NB4 (cell line): ENCODE results near the gene ZNF552.
A peak's percentile ranks its signal among the peaks of the same experiment; 100 is the strongest.

Experiments used
- MYC ChIP-seq: IDR thresholded peaks from 2 replicates; pipeline ENCODE4 v1.6.1; 2011; ENCODE audit warnings: low read depth, low read length
- POLR2A ChIP-seq: IDR thresholded peaks from 2 replicates; pipeline ENCODE4 v1.6.1; 2011; ENCODE audit warnings: mild to moderate bottlenecking; ENCODE audit not compliant: insufficient read length; ENCODE audit errors: extremely low read depth
- TF ChIP-seq, protein P1 (sequence below): IDR thresholded peaks from one replicate; pipeline ENCODE4 v1.5.1; 2012; ENCODE audit warnings: low read depth, low read length

DNA sequence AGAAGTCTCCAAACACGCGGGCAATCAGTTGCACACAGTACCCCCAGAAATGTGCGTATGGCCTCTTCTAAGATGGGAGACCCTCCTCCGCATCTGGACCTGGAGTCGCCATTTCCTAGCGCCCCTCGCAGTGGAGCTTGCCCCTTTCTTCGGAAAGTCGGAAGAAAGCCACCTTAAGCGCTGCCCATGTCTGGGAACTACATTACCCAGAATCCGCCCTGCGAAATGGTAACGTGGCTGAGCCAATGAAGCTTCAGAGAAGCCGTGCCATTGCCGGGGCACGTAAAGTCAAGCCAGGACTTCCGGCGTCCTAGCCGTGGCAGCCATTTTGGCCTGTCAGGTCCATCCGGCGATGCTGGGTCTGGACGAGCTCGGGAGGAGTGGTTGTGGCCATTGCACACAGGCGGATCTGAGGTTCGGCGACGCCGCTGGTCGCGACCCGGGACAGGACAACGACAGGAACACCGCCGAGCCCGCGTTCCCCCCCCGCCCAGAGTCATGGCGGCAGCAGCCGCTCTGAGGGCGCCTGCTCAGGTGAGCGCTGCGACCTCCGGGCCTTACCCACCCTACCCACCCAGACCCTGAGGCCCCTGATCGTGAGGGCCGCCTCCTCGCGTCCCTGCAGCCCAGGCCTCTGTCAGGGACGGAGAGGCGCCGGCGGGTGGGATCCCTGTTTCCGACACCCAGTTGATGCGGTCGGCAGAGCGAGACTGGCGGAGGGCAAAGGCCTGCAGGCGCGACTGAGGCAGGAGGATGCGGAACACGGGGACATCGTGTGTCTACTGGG, 45.2 kb downstream of the ZNF552 start, which contains the start of gene ZNF586:
- TF ChIP-seq, protein P1, sequence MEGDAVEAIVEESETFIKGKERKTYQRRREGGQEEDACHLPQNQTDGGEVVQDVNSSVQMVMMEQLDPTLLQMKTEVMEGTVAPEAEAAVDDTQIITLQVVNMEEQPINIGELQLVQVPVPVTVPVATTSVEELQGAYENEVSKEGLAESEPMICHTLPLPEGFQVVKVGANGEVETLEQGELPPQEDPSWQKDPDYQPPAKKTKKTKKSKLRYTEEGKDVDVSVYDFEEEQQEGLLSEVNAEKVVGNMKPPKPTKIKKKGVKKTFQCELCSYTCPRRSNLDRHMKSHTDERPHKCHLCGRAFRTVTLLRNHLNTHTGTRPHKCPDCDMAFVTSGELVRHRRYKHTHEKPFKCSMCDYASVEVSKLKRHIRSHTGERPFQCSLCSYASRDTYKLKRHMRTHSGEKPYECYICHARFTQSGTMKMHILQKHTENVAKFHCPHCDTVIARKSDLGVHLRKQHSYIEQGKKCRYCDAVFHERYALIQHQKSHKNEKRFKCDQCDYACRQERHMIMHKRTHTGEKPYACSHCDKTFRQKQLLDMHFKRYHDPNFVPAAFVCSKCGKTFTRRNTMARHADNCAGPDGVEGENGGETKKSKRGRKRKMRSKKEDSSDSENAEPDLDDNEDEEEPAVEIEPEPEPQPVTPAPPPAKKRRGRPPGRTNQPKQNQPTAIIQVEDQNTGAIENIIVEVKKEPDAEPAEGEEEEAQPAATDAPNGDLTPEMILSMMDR: no peak
- TF ChIP-seq POLR2A (peak; percentile 72), MYC (0 out of 2 replicates have a peak, but pooled peaks have one; percentile 40)
